DMS153 treated with DMSO at 0.1 percent for 48 hours (cell line): ENCODE measurements around the gene COL27A1.

Source experiments
- DNase-seq: peaks from one replicate; lab custom pipeline; 2025; ENCODE audit not compliant: unreplicated experiment; lab: John Stamatoyannopoulos, UW

Gene COL27A1

DNA sequence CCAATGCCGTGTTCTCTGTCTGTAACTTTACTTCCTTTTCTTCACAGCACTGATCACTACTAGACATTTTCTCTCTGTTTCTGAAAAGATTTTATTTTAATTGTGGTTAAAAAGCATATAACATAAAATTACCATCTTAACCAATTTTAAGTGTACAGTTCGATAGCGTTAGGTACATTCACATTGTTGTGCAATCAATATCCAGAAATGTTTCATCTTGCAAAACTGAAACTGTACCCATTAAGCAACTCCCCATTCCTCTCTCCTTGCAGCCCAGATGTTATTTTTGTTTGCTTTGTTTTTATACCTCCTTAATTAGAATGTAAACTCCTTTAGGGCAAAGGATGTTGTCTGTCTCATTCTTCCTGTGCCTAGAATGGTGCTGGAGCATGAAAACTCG lies 47.5 kb downstream of the COL27A1 start:
- no peak for DNase-seq

- DNase-seq: no peak
These were observed 48.2 kb downstream of the COL27A1 start for GRCh38 chr9:114203410-114204140.

- DNase-seq: no peak
These were observed 48.9 kb downstream of the COL27A1 start for GRCh38 chr9:114204265-114204664.

DNA sequence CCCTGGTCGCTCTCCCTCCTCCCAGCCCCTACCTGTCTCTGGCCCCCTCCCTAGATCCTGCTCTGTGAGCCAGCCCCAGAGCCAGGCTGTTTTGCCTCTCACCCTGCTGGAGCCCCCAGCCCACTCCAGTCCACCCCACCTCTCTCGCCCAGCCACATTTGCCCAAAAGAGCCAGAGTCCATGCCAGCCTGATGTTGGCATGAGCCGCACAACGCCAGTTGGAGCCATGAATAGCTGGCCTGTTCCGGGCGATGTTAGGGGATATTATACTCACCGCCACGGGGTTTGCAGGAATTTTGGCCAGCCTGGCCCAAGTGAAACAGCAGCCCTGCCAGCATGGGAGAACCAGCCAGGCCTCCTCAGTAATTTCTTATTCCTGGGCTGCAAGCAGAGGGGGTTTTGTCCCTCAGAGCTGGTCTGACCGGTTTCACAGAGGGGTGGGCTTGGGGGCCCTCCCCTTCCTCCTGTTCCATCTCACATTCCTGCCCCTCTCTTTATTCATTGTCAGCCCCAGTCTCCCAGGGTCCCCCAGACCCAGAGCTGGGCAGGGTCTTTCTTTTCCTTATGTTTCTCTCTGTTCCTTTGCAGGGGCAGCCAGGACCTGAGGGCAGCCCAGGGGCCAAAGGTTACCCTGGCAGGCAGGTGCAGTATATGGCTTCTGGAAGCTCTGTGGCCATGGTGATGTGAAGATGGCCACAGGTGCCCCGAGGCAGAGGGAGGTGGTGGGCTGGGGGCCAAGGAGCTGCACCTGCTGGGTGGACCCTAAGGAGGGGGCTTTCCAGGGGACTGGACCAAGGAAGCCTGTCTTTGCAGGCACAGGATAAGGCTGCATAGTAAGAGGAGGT lies 50.1 kb downstream of the COL27A1 start:
- no peak for DNase-seq

DNA sequence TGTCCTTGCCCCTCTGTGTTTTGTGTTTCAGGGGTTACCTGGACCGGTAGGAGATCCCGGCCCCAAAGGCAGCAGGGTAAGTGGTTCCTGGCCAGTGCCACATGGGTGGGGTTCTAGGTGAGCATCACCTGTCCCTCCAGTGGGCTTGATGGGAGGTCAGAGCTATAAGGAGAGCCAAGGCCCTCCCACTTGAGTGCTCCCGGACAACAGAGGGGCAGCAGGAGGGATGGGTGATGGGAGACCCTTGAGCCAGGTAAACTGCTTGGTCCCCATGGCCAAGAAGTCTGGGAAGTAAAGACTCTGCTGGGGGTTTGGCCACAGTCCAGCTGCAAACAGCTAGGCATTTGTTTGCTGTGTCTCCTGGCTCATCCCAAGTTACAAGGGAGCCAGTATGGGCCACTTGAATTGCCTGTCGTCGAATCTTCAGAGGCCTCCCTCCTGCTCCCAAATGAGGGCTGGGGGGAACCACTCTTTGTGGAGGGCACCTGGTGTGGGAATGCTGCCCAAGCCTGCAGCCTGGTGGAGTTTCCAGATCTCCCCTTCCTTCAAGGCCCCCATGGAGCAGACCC lies 51.0 kb downstream of the COL27A1 start:
- DNase-seq: no peak

- DNase-seq: no peak
These were observed 51.9 kb downstream of the COL27A1 start for GRCh38 chr9:114207034-114207810.

DNA sequence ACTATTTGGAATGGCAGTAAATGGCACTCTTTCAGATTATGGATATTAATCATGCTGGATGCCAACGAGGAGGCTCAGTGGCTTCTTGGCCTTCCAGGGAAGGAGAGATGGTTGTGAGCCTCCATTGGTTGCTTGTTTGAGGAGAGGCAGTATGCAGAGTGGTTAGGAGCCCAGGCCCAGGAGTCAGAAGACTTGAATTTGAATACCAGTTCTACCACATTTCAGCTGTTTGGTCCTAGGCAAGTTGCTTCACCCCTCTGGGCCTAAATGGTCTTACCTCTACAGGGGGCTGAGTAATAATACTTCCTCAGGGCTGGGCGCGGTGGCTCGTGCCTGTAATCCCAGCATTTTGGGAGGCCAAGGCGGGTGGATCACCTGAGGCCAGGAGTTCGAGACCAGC lies 52.5 kb downstream of the COL27A1 start:
- DNase-seq: no peak

- no peak for DNase-seq
These were observed 53.8 kb downstream of the COL27A1 start for GRCh38 chr9:114209151-114209550.

DNA sequence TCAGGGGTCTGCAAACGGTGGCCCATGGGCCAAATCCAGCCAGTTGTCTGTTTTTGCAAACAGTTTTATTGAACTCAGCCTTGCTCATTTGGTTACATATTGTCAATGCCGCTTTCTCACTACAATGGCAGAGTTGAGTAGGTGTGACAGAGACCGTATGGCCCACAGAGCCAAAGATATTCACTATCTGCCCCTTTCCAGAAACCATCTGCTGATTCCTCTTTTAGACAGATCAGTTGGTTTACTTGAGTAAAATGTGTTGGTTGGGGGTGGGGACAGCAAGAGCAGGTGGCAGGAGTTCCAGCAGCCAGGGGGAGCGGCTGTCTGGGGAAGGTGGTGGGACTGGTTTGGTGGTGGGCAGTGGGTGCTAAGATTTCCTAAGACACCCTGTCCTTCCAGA lies 54.8 kb downstream of the COL27A1 start:
- DNase-seq: no peak

- no peak for DNase-seq
These were observed 55.4 kb downstream of the COL27A1 start for GRCh38 chr9:114210691-114211276.

GRCh38 chr9:114212826-114213225 lies 57.5 kb downstream of the COL27A1 start:
- no peak for DNase-seq

- DNase-seq: no peak
These were observed 58.2 kb downstream of the COL27A1 start for GRCh38 chr9:114213566-114213965.

DNA sequence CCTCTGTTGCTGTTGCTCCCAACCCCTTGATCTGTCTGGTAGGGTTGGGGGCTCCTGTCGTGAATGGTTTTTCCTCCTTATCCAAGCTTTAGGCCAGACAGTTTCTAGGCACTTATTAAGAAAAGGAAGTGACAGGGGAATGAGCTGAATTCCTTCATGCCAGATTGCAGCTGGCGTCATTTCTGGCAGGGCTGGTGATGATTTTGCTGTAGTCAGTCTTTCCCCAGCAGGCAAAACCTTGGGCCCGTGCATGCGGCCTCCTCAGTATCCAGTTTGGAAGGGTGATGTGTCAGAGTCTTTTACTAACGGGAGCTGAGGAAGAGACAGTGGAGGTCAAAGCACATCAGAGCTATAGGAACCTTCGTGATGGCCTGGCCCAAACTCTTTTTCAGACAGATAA lies 58.8 kb downstream of the COL27A1 start:
- DNase-seq: no peak

GRCh38 chr9:114214686-114215414 lies 59.5 kb downstream of the COL27A1 start:
- DNase-seq: no peak

GRCh38 chr9:114216081-114216480 lies 60.7 kb downstream of the COL27A1 start:
- no peak for DNase-seq

- DNase-seq: no peak
These were observed 61.6 kb downstream of the COL27A1 start for GRCh38 chr9:114216976-114217375.

DNA sequence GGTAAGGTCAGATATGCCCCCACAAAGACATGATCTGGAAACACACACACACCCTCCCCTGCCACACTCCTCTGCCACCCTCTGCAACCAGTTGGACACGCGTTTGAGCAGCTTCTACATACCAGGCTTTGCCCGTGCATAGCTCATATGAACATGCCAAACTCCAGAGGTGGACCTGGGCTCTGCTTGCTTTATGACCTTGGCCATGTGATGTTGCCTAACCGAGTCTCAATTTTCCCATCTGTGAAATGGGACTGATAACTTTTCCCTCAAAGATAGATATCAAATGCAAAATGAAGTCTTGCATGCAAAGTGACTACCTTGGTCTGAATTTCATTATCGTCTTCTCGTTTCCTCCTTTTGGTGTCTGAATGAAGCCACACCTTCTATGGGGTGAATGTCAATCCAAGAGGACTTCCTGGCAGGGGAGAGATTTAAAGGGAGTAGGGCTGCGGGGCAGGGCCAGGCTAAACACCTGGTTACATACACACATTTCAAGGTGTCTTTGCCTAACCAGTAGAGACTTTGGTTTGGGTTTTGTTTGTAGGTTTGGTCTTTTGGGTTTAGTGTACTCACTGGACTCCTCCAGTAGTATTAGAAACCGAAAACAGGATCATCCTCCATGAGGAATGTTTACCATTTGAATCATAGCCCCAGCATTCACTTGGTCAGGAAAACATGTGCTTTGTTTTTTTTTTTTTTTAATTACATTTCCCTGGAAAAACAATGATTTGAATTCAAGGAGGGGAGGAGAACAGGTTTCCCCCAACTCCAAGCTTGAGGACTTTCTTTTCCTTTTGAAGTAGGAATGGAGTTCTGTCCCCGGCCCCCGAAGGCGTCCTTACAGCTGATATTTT lies 63.2 kb downstream of the COL27A1 start:
- DNase-seq: no peak

DNA sequence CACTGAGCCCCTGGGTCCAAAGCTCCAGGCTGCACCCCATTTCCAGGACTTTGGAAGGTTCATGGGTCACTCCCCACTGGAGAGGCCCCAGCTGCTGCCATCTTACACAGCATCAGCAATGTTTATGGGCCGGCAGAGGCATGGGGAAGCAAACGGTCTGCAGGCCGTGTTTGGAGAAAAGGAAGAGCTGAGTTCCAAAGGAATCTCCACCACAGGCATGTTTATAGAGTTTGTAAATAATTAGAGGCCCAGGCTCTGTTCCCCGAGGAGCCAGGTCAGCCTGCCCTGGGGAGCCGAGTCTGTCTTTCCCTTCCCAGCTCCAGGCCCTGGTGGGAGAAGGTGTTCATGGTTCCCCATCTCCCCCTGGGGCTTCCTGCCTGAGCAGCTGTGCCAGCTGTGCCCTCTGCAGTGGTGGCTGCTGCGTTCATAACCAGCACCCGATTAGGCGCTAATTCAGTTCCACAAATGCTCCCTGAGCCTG lies 64.8 kb downstream of the COL27A1 start:
- DNase-seq: no peak
